ENCODE measurements around the gene FBXL7. TPM values are rescaled to one million over a fixed set of nuclear protein-coding genes. Genes with fewer than 3 reads are reported as not detected.
A peak's percentile ranks its signal among the peaks of the same experiment; 100 is the strongest.

FBXL7 gene
- total RNA-seq, 6 experiments from 2014 or later: 12.7 to 19.2 (median 16.8) TPM

- Mint-ChIP-seq H3K4me3 (no peak overlapping the region), H3K36me3 (ENCODE audit: low read depth) (no peaks in the 10 kb centered on the region), H3K9me3 (no peaks in the 10 kb centered on the region), H3K27ac (no peak overlapping the region), H3K27me3 (ENCODE audit: insufficient read depth) (no peaks in the 10 kb centered on the region; the same call in none of the 2 replicates), H3K4me1 (ENCODE audit: low read depth) (peaks cover 19% of the 10 kb centered on the region)
- no peak for TF ChIP-seq CTCF (IDR thresholded peaks at IDR 0.05)
- DNase-seq: no peak
Measured at GRCh38 chr5:15901151-15901550, 401.2 kb downstream of the FBXL7 start.

GRCh38 chr5:15902066-15902465 lies 402.1 kb downstream of the FBXL7 start:
- no peaks in the 10 kb centered on the region for H3K9me3 Mint-ChIP-seq
- no peak for DNase-seq
- H3K4me1 Mint-ChIP-seq (ENCODE audit: low read depth): peaks cover 19% of the 10 kb centered on the region
- H3K27ac Mint-ChIP-seq: no peak overlapping the region
- H3K4me3 Mint-ChIP-seq: no peak overlapping the region
- TF ChIP-seq CTCF (IDR thresholded peaks at IDR 0.05): no peak
- no peaks in the 10 kb centered on the region for H3K36me3 Mint-ChIP-seq (ENCODE audit: low read depth)
- no peaks in the 10 kb centered on the region; the same call in none of the 2 replicates for H3K27me3 Mint-ChIP-seq (ENCODE audit: insufficient read depth)

- TF ChIP-seq CTCF (IDR thresholded peaks at IDR 0.05): no peak
- no peaks in the 10 kb centered on the region for H3K9me3 Mint-ChIP-seq
- DNase-seq: no peak
Measured at GRCh38 chr5:15904899-15905830, 405.2 kb downstream of the FBXL7 start.

GRCh38 chr5:15914638-15915037 lies 414.7 kb downstream of the FBXL7 start:
- Mint-ChIP-seq H3K9me3 (no peaks in the 10 kb centered on the region), H3K36me3 (ENCODE audit: low read depth) (no peaks in the 10 kb centered on the region), H3K27ac (peak overlapping the region; percentile 51), H3K27me3 (ENCODE audit: insufficient read depth) (no peaks in the 10 kb centered on the region; the same call in 1 of the 2 replicates), H3K4me1 (ENCODE audit: low read depth) (peaks cover 18% of the 10 kb centered on the region), H3K4me3 (peak overlapping the region; percentile 85)
- no peak for TF ChIP-seq CTCF (IDR thresholded peaks at IDR 0.05)
- DNase-seq: peak; percentile 26

More at GRCh38 chr5:15904899-15905830, 405.2 kb downstream of the FBXL7 start:
- no peaks in the 10 kb centered on the region for H3K36me3 Mint-ChIP-seq (ENCODE audit: low read depth)
- H3K27ac Mint-ChIP-seq: no peak overlapping the region
- H3K27me3 Mint-ChIP-seq (ENCODE audit: insufficient read depth): no peaks in the 10 kb centered on the region; the same call in 1 of the 2 replicates
- H3K4me1 Mint-ChIP-seq (ENCODE audit: low read depth): peaks cover 19% of the 10 kb centered on the region
- no peak overlapping the region for H3K4me3 Mint-ChIP-seq

- H3K36me3 Mint-ChIP-seq (ENCODE audit: low read depth): peaks cover 6% of the 10 kb centered on the region
- DNase-seq: no peak
- H3K4me3 Mint-ChIP-seq: no peak overlapping the region
- no peaks in the 10 kb centered on the region; the same call in 1 of the 2 replicates for H3K27me3 Mint-ChIP-seq (ENCODE audit: insufficient read depth)
- no peak overlapping the region for H3K27ac Mint-ChIP-seq
- H3K9me3 Mint-ChIP-seq: no peaks in the 10 kb centered on the region
- no peak for TF ChIP-seq CTCF (IDR thresholded peaks at IDR 0.05)
- H3K4me1 Mint-ChIP-seq (ENCODE audit: low read depth): peaks cover 24% of the 10 kb centered on the region
Measured at GRCh38 chr5:15926586-15926985, 426.6 kb downstream of the FBXL7 start.
